ENCODE results near the gene PRAMEF14.
"Not testable (repeated sequence)": the region's sequence is repeated elsewhere in the genome, so short reads cannot be mapped to it uniquely, and the experiment has no call there.

PRAMEF14 gene, protein sequence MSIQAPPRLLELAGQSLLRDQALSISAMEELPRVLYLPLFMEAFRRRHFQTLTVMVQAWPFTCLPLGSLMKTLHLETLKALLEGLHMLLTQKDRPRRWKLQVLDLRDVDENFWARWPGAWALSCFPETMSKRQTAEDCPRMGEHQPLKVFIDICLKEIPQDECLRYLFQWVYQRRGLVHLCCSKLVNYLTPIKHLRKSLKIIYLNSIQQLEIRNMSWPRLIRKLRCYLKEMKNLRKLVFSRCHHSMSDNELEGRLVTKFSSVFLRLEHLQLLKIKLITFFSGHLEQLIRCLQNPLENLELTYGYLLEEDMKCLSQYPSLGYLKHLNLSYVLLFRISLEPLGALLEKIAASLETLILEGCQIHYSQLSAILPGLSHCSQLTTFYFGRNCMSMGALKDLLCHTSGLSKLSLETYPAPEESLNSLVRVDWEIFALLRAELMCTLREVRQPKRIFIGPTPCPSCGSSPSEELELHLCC

DNA sequence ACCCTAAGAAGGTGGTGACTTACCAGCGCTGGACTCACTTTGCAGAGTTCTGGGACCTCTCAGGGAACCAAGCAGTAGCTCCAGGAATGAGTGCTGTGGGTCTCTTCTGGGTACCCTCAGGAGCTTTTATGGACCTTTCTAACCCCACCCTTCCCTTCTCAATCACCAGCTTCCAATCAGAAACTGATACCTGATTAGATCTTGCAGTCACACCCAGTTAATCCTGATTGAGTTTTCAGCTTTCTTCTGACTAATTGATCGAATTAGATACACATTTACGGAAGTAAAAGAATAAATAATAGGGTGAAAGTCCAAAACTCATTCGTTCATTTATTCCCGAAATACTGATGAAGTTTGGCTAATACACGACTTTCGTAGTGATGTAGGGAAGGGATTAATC is at the start of gene PRAMEF14:
Gene PRAMEF14, minus strand, starts transcription at position 101 of the 400 bp plus-strand sequence. CDS start 1,820 bp downstream, outside the sequence.
- not testable (repeated sequence) for DNase-seq

DNA sequence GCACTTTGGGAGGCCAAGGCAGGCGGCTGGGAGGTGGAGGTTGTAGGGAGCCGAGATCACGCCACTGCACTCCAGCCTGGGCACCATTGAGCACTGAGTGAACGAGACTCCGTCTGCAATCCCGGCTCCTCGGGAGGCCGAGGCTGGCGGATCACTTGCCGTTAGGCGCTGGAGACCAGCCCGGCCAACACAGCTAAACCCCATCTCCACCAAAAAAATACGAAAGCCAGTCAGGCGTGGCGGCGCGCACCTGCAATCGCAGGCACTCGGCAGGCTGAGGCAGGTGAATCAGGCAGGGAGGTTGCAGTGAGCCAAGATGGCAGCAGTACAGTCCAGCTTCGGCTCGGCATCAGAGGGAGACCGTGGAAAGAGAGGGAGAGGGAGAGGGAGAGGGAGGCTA is 48.4 kb upstream of the PRAMEF14 start:
- DNase-seq: not testable (repeated sequence)

DNA sequence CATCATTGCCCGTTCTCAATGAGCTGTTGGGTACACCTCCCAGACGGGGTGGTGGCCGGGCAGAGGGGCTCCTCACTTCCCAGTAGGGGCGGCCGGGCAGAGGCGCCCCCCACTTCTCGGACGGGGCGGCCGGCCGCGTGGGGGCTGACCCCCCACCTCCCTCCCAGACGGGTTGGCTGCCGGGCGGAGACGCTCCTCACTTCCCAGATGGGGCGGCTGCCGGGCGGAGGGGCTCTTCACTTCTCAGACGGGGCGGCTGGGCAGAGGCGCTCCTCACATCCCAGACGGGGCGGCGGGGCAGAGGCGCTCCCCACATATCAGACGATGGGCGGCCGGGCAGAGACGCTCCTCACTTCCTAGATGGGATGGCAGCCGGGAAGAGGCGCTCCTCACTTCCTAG is 47.8 kb upstream of the PRAMEF14 start:
- DNase-seq: not testable (repeated sequence)

DNA sequence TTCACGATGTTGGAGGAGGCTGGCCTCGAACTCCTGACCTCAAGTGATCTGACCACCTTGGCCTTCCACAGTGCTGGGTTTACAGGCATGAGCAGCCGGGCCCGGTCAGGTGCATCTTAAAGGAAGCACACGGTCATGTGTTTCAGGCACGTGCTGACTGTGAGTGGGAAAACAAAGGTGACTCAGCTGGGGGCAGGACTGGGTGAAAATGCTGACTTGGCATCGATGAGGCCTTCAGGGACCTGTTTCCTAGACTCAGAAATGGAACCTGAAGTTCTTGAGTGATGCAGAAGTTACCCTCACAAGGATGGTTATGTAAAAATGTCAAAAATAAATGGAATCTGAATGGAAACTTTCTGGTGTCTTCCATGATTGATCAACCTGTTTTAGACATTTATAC is 46.1 kb upstream of the PRAMEF14 start:
- DNase-seq: not testable (repeated sequence)

DNA sequence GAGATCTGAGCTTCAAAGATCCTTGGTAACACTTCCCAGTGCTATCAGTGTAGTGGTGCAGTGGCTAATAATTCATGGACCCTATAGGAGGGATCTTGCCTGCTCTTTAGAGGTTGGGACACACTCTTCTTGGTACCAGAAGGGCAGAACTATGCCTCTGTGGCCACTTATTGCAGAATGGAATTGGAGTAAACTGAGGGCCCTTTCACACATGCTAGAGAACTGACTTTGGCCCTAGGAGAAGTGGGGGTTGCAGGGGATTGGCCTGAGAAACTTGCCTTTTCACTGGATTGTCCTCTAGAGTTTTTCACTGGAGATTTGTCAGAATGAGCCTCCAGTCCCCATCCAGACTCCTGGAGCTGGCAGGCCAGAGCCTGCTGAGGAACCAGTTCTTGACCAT is 42.4 kb upstream of the PRAMEF14 start, which contains the start of gene PRAMEF17:
Gene PRAMEF17, plus strand, starts transcription at position 301 of the 400 bp plus-strand sequence. Its CDS starts 26 bp downstream, at position 327.
- not testable (repeated sequence) for DNase-seq

DNA sequence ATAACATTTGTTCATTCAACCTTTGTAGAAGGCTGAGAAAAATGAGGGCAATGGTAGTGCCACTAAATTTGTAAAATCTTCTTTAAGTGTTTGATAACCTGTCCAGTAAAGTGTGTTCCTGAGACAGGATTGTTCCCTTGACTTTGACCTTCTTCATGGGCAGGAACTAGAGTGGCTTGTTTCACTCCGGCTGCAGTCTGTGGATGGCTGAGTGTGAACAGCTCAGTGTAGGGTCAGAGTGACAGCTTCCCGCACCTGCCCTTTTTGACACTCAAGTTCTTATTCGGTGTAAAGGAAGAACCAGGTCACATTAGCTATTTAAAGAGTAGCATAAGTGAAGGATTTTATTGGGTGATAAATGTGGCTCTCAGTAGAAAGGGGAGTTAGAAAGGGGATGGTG is 33.4 kb upstream of the PRAMEF14 start:
- DNase-seq: not testable (repeated sequence)

DNA sequence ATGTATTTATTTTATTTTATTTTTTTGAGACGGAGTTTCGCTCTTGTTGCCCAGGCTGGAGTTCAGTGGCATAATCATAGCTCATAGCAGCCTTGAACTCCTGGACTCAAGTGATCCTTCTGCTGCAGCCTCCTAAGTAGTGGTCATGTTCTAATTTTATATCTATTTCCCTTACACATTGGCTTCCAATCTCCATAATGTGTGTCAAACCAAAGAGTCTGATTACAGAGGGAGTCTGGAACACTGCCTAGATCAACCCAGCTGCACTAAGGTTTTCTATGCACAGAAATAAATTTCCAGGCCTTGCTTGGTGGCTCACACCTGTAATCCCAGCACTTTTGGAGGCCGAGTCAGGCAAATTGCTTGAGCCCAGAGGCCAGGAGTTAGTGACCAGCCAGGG is 32.0 kb upstream of the PRAMEF14 start:
- DNase-seq: not testable (repeated sequence)

DNA sequence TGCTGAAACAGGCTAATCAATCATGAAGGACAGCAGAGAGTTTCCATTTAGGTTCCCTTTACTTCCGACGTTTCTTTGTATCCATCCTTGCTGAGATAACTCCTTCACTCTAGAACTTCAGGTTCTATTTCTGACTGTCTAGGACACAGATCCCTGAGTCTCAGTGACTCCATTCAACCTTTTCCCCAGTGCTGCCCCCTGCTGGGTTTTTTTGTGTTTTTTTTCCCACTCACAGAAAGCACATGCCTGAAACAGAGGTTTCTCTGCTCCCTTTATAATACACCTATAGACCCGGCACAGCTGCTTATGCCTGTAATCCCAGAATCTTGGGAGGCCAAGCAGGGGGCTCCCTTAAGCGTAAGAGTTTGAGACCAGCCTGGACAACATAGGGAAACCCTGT is 21.6 kb upstream of the PRAMEF14 start:
- peak in 1 of 2 experiments; percentile 8 for DNase-seq

DNA sequence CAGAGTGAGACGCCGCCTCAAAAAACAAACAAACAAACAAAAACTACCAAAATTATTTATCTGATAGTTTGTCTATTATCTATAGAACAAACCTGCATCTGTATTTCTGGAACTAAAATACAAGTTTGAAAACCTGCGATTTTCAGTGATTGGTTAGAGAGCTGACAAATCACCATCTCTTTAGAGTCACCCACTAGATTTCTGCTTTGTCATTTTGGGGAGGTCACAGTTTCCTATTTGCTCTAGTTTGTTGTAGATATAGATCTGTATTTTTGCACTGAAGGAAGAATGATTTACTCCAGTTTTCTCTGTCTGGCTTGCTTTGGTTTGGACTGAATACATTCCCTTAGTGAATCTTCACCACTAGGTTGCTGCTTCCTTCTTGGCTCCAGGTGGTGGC is 19.6 kb upstream of the PRAMEF14 start:
- not testable (repeated sequence) for DNase-seq

DNA sequence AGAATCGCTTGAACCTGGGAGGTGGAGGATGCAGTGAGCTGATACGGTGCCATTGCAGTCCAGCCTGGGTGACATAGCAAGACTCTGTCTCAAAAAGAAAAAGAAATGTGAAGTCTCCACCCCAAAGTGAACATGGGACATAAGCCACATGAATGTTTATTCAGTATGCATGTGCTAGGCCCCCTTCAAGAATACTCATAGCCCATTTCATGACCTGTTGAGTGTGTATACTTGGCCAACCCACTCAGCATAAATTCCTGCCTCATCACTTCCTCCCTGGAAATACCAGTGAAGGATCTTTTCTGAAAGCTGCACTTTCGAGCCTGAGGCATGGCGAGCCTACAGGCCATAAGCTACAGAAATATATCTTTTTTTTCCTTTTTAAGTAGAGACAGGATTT is 18.0 kb upstream of the PRAMEF14 start:
- not testable (repeated sequence) for DNase-seq

DNA sequence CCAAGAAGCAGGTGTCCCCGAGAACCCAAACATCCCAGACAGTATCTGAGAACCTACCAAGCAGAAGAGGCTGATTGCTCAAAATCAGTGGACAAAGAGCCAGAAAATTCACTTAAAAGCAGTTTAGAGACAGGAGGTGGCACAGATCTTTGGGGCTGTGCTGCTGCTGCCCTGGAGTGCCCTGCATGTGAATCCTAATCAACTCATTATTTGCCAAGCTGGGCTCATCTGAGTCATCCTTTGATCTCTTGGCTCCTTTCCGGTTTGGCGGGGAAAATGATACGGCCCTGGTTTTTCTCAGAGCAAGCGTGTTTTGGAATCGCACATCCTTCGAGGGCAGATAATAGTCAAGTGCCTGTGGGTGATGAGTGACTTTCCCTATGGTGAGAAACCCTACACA is 15.4 kb upstream of the PRAMEF14 start:
- DNase-seq: not testable (repeated sequence)

DNA sequence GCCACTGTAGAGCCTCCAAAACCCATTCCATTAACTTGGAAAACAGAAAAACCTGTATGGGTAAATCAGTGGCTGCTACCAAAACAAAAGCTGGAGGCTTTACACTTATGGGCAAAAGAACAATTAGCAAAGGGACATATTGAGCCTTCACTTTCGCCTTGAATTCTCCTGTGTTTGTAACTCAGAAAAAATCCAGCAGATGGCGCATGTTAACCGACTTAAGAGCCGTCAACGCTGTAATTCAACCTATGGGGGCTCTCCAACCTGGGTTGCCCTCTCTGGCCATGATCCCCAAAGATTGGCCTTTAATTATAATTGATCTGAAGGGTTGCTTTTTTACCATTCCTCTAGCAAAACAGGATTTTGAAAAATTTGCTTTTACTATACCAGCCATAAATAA is 9.8 kb upstream of the PRAMEF14 start:
- DNase-seq: peak; percentile 48 to 65

DNA sequence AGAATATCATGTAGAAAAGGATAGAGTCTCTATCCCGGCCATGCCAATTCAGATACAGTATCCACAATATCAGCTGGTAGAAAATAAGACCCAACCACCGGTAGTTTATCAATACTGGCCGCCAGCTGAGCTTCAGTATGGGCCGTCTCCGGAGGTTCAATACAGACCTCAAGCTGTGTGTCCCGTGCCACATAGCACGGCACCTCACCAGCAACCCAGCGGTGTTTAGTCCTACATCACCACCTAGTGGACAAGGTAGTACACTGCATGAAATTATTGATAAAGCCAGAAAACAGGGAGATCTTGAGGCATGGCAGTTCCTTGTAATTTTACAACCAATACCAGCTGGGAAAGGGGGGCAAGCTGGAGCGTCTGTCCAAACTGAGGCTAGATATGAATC is 7.5 kb upstream of the PRAMEF14 start:
- DNase-seq: not testable (repeated sequence)

DNA sequence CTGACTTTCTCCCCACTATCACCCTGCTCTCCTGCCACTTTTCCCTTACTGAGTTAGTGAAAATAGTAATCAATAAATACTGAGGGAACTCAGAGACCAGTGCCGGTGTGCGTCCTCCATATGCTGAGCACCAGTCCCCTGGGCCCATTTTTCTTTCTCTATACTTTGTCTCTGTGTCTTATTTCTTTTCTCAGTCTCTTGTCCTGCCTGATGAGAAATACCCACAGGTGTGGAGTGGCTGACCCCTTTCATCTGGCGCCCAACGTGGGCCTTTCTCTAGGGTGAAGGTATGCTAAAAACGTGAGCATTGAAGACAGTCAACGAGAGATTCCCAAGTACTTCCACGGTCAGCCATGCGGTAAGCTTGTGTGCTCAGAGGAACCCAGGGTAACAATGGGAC is 6.5 kb upstream of the PRAMEF14 start:
- DNase-seq: peak; percentile 2 to 13

DNA sequence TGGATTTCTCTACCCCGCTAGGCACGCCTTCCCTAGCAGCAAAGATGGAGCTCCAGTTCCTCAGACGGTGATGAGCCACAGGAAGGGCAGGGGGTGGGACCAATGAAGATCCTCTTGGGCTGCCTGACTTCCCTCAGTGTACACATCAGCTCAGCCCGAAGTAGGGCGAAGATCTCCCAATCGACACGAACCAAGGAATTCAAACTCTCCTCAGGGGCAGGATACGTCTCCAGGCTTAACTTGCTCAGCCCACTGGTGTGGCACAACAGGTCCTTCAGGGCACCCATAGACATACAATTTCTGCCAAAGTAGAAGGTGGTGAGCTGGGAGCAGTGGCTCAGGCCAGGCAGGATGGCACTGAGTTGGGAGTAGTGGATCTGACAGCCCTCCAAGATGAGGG is 4.4 kb downstream of the PRAMEF14 start:
- not testable (repeated sequence) for DNase-seq

DNA sequence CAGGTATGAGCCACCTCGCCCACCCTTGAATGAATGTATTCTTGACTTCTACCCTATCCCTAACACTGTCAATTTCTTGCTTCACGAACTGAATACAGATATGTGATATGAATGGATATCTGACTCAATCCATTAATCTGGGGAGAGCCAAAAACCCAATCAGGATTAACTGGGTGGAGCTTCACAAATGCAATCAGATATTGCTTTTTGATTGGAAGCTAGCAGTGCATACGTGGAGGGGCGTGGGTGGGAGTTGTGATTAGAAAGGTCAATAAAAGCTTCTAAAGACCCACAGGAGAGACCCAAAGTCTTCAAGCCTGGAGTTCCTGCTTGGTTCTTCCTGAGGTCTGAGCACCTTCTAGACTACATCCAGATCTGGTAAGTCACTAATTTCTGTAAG is 31.7 kb downstream of the PRAMEF14 start, which contains the start of gene PRAMEF15:
Gene PRAMEF15, plus strand, starts transcription at position 301 of the 400 bp plus-strand sequence. CDS start 2,827 bp downstream, outside the sequence.
- not testable (repeated sequence) for DNase-seq

DNA sequence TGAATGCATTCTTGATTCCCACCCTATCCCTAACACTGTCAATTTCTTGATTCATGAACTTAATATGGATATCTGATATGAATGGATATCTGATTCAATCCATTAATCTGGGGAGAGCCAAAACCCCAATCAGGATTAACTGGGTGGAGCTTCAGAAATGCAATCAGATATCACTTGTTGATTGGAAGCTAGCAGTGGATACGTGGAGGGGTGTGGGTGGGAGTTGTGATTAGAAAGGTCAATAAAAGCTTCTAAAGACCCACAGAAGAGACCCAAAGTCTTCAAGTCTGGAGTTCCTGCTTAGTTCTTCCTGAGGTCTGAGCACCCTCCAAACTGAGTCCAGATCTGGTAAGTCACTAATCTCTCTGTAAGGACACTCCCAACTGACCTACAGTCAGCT is 43.7 kb downstream of the PRAMEF14 start, which contains the start of gene PRAMEF33:
Gene PRAMEF33, plus strand, starts transcription at position 301 of the 400 bp plus-strand sequence. CDS start 2,416 bp downstream, outside the sequence.
- DNase-seq: not testable (repeated sequence)

DNA sequence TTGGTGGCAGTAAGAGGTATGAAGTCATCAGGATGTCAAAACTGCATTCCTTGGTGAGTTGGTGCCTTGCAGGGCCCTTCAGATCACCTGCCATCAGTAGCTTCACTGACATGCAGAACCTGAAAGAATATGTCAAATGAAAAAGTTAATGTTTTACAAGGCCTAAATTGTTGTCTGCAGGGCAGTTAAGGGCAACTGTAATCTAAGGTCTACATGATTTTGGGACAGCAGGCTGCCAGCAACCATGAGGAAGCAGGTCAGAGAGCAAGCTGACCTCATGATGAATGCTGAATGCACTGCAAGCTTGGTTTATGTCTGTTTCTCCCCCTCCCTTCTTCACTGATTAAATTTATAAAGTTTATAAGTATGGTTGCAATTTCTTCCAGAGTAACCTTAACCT is 44.7 kb downstream of the PRAMEF14 start:
- not testable (repeated sequence) for DNase-seq

DNA sequence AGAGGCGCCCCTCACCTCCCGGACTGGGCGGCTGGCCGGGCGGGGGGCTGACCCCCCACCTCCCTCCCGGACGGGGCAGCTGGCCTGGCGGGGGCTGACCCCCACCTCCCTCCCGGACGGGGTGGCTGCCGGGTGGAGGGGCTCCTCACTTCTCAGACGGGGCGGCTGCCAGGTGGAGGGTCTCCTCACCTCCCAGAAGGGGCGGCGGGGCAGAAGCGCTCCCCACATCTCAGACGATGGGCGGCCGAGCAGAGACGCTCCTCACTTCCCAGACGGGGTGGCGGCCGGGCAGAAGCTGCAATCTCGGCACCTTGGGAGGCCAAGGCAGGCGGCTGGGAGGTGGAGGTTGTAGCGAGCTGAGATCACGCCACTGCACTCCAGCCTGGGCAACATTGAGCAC is 48.2 kb downstream of the PRAMEF14 start:
- DNase-seq: not testable (repeated sequence)

DNA sequence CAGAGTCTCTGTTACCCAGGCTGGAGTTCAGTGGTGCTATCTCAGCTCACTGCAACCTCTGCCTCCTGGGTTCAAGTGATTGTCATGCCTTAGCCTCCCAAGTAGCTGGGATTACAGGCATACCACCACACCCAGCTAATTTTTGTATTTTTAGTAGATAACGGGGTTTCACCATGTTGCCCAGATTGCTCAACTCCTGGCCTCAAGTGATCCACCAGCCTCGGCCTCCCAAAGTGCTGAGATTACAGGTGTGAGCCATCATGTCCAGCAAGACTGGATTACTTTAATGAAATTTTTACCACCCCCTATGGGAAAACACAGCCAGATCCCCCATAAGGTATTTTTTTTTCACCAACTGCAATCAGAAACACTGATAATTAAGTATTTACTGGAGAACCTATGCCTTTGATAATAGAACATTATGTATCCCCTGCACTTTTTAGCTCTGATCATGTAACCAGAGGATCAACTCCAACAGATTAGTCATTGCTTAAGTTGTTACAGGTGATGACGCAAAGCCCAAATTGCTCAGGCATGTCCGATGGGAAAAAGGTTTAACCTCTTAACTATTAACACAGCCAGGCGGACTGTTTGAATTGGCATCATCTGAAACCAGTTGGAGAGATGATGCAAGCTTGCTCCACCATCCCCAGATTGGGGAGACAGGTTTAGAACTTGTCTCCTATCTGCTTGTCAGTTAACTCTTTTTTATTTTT is 49.6 kb downstream of the PRAMEF14 start:
- not testable (repeated sequence) for DNase-seq
